Natural killer cell (primary cell): ENCODE measurements around the gene CSNK1G2. TPM values are rescaled to one million over a fixed set of nuclear protein-coding genes. Genes with fewer than 3 reads are reported as not detected.

ENCODE experiments used
- ATAC-seq, 3 donors: fragments of 150-1000 bp in 2 of 3; fragments of 200-7000 bp in 1 of 3; cut with Tn5 transposase; 1 replicate in 1 of 3; 2 replicates in 2 of 3; pipeline ENCODE4 v1.10.0; 2021; ENCODE audit warnings: mild to moderate bottlenecking in 2 of 3, moderate library complexity in 2 of 3
- DNase-seq, 2 donors: peaks; one replicate each; pipeline versions ENCODE4 v3.0.0 to v3.0.0-alpha.2; 2013 to 2021; ENCODE audit warnings: mixed read lengths in 1 of 2
- H3K27ac ChIP-seq: one replicate; pipeline ENCODE4 v1.5.1; 2013; ENCODE audit warnings: mild to moderate bottlenecking, low read length
- H3K27me3 ChIP-seq: one replicate; pipeline ENCODE4 v1.6.1; 2013; ENCODE audit warnings: low read length; ENCODE audit not compliant: control insufficient read depth, insufficient read depth
- H3K36me3 ChIP-seq: one replicate; pipeline ENCODE4 v1.6.1; 2013; ENCODE audit warnings: low read length; ENCODE audit not compliant: control insufficient read depth, insufficient read depth
- H3K4me1 ChIP-seq: one replicate; pipeline ENCODE4 v1.6.1; 2013; ENCODE audit warnings: low read length; ENCODE audit not compliant: control insufficient read depth, insufficient read depth
- H3K4me3 ChIP-seq: one replicate; pipeline ENCODE4 v1.5.1; 2013; ENCODE audit warnings: low read length
- H3K9me3 ChIP-seq: one replicate; pipeline ENCODE4 v1.6.1; 2013; ENCODE audit warnings: low read length; ENCODE audit not compliant: control insufficient read depth, insufficient read depth
- H3K27ac Mint-ChIP-seq, 2 donors: one replicate each; pipeline ENCODE4 v1.8.0; 2022; ENCODE audit warnings: mild to moderate bottlenecking in 2 of 2, mixed read lengths in 2 of 2, moderate library complexity in 1 of 2
- H3K27me3 Mint-ChIP-seq, 2 donors: one replicate each; pipeline ENCODE4 v1.8.0; 2022; ENCODE audit warnings: low read depth in 2 of 2, mixed read lengths in 2 of 2
- H3K36me3 Mint-ChIP-seq: one replicate; pipeline ENCODE4 v1.8.0; 2022; ENCODE audit warnings: mixed read lengths
- H3K4me1 Mint-ChIP-seq, 2 donors: one replicate each; pipeline ENCODE4 v1.8.0; 2022; ENCODE audit warnings: mixed read lengths in 2 of 2
- H3K4me3 Mint-ChIP-seq: one replicate; pipeline ENCODE4 v1.8.0; 2022; ENCODE audit warnings: mild to moderate bottlenecking, moderate library complexity, mixed read lengths
- H3K9me3 Mint-ChIP-seq, 2 donors: one replicate each; pipeline ENCODE4 v1.8.0; 2022; ENCODE audit warnings: mixed read lengths in 2 of 2
- CTCF ChIP-seq: fragments of 200-600 bp; IDR thresholded peaks from one replicate; pipeline ENCODE4 v1.8.0; 2022; ENCODE audit warnings: antibody characterized with exemption
- WGBS: methylation state at CpG from one replicate; pipeline ENCODE4 v1.1.7; 2013; ENCODE audit warnings: missing lambda C conversion rate; ENCODE audit not compliant: insufficient coverage; 5-methylcytosine and 5-hydroxymethylcytosine counted together
- intact Hi-C: fragments of 100-400 bp; cut with micrococcal nuclease; formaldehyde crosslinking; loops from one replicate; pipeline ENCODE4 v1.14.2; 2022
- total RNA-seq, 4 donors: library from RNA; stranded (reverse); fragments of 120-200 nt in 1 of 4; gene quantifications; one replicate each; pipeline versions ENCODE4 v1.2.3 to v1.2.4, GENCODE V29; 2013 to 2022

CSNK1G2 gene
- total RNA-seq, 3 donors from 2014 or later (not counting 1 experiment from before 2014, with no cell fraction given), result 138 to 143 (median 139) TPM

- WGBS, result 92% methylated on average over 28 of the region's 28 CpGs
- no peak for TF ChIP-seq CTCF
- Mint-ChIP-seq H3K4me3 (no peak overlapping the region), H3K9me3 (no peaks in the 10 kb centered on the region), H3K4me1 (peaks cover 11 to 40% of the 10 kb centered on the region in 2 donors), H3K27ac (peak overlapping the region in 1 of 2 donors; percentile 54), H3K27me3 (no peaks in the 10 kb centered on the region), H3K36me3 (no peaks in the 10 kb centered on the region)
- Histone ChIP-seq H3K4me1 (peaks cover 26% of the 10 kb centered on the region), H3K4me3 (no peak overlapping the region), H3K27ac (no peak overlapping the region), H3K36me3 (peaks cover 21% of the 10 kb centered on the region), H3K27me3 (no peaks in the 10 kb centered on the region), H3K9me3 (no peaks in the 10 kb centered on the region)
- intact Hi-C loops, result no loop called here
- ATAC-seq (no peak), DNase-seq (no peak)
These were observed 16.0 kb downstream of the CSNK1G2 start for GRCh38 chr19:1956868-1957492.

- no peak for TF ChIP-seq CTCF
- H3K4me1 Mint-ChIP-seq, result peaks cover 11 to 41% of the 10 kb centered on the region in 2 donors
- no peaks in the 10 kb centered on the region for H3K27me3 Mint-ChIP-seq
- peak in 1 of 3 donors; percentile 8 for ATAC-seq
- H3K27ac Mint-ChIP-seq, result no peak overlapping the region
- H3K36me3 Mint-ChIP-seq, result no peaks in the 10 kb centered on the region
- Histone ChIP-seq H3K36me3 (peaks cover 17% of the 10 kb centered on the region), H3K4me3 (no peak overlapping the region), H3K27me3 (no peaks in the 10 kb centered on the region), H3K9me3 (no peaks in the 10 kb centered on the region), H3K27ac (no peak overlapping the region), H3K4me1 (peaks cover 26% of the 10 kb centered on the region)
- DNase-seq, result no peak
- 85% methylated on average over 40 of the region's 40 CpGs for WGBS
- H3K9me3 Mint-ChIP-seq, result no peaks in the 10 kb centered on the region
- intact Hi-C loops, result no loop called here
- H3K4me3 Mint-ChIP-seq, result no peak overlapping the region
These were observed 16.7 kb downstream of the CSNK1G2 start for GRCh38 chr19:1957562-1958248.

GRCh38 chr19:1959928-1960589 lies 19.1 kb downstream of the CSNK1G2 start:
- Mint-ChIP-seq H3K36me3 (no peaks in the 10 kb centered on the region), H3K9me3 (no peaks in the 10 kb centered on the region), H3K4me3 (peak overlapping the region; percentile 5), H3K27me3 (no peaks in the 10 kb centered on the region), H3K4me1 (peaks cover 11 to 39% of the 10 kb centered on the region in 2 donors), H3K27ac (peak overlapping the region in 1 of 2 donors; percentile 45)
- Histone ChIP-seq H3K27ac (no peak overlapping the region), H3K4me1 (peaks cover 21% of the 10 kb centered on the region), H3K4me3 (no peak overlapping the region), H3K9me3 (no peaks in the 10 kb centered on the region), H3K27me3 (no peaks in the 10 kb centered on the region), H3K36me3 (no peaks in the 10 kb centered on the region)
- ATAC-seq (peak in 1 of 3 donors; percentile 3), DNase-seq (no peak)
- no peak for TF ChIP-seq CTCF
- 92% methylated on average over 32 of the region's 32 CpGs for WGBS
- intact Hi-C loops, result no loop called here
